OCI-LY3 (cell line): ENCODE results near the gene RNF17.

Experiments used
- H2AFZ ChIP-seq: fragments of 200-600, 300-600 bp; shearing (Covaris generic); 2 replicates; pipeline ENCODE4 v1.6.0; 2014; ENCODE audit warnings: antibody characterized with exemption, low read depth, low read length
- H3K27ac ChIP-seq: fragments of 200-600, 300-600 bp; sonication (generic); 2 replicates; pipeline ENCODE4 v1.5.1; 2014; ENCODE audit warnings: mild to moderate bottlenecking, low read length, moderate library complexity, mixed read lengths
- H3K27me3 ChIP-seq: fragments of 200-600, 300-600 bp; sonication (generic); 2 replicates; pipeline ENCODE4 v1.6.1; 2014; ENCODE audit warnings: low read depth, low read length, mixed read lengths
- H3K36me3 ChIP-seq: fragments of 200-600, 300-600 bp; sonication (generic); replicated peaks from 2 replicates; pipeline ENCODE3; 2014; ENCODE audit warnings: low read depth, low read length, mixed read lengths
- H3K4me1 ChIP-seq: fragments of 300-600, 200-600 bp; sonication (generic); 2 replicates; pipeline ENCODE4 v1.6.1; 2014; ENCODE audit warnings: low read length, mixed read lengths
- H3K4me2 ChIP-seq: fragments of 200-600, 300-600 bp; sonication (generic); 2 replicates; pipeline ENCODE4 v1.6.1; 2014; ENCODE audit warnings: low read length, mixed read lengths
- H3K4me3 ChIP-seq: fragments of 300-600, 200-600 bp; sonication (generic); 2 replicates; pipeline ENCODE4 v1.5.1; 2014; ENCODE audit warnings: antibody characterized with exemption, mild to moderate bottlenecking, low read length, moderate library complexity
- H3K79me2 ChIP-seq: fragments of 300-600, 200-600 bp; shearing (Covaris generic); 2 replicates; pipeline ENCODE4 v1.6.1; 2014; ENCODE audit warnings: mild to moderate bottlenecking, low read length, mixed read lengths
- H3K9ac ChIP-seq: fragments of 300-600, 200-600 bp; shearing (Covaris generic); 2 replicates; pipeline ENCODE4 v1.6.0; 2014; ENCODE audit warnings: mild to moderate bottlenecking, low read length, moderate library complexity
- H3K9me3 ChIP-seq: fragments of 200-600, 300-600 bp; shearing (Covaris generic); 2 replicates; pipeline ENCODE4 v1.6.1; 2014; ENCODE audit warnings: low read length, mixed read lengths; ENCODE audit not compliant: insufficient read depth
- H4K20me1 ChIP-seq: fragments of 200-600, 300-600 bp; sonication (generic); 2 replicates; pipeline ENCODE4 v1.6.1; 2016; ENCODE audit warnings: low read length, mixed read lengths; ENCODE audit not compliant: insufficient read depth
- EZH2phosphoT487 ChIP-seq: fragments of 200-600 bp; shearing (Covaris generic); IDR thresholded peaks from 2 replicates; pipeline ENCODE4 v1.6.1; 2018; ENCODE audit warnings: antibody characterized with exemption, mixed run types, low read depth
- TF ChIP-seq, protein P1 (sequence below): fragments of 200-600, 300-600 bp; sonication (generic); IDR thresholded peaks from 2 replicates; pipeline ENCODE4 v1.5.1; 2014; ENCODE audit warnings: antibody characterized with exemption, low read length, low read depth

The RNF17 gene

DNA sequence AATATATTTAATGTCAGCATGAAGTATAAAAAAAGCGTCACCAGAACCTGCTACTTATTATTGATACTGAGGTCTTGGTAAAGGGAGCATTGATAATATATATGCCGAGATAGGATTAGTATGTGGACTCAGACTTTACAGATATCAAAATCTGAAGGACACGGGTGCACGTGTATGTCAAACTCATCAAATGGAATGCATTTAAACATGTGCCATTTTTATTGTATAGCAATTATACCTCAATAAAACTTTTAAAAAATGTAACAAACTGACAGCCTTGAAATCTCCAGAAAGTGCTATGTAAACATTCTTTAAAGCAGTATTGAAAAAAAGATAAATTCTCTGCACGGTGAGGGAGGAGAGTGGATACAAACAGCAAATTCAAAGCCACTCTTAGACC is 157.9 kb downstream of the RNF17 start:
- H3K9ac ChIP-seq, result peak overlapping the region; percentile 85
- 0 out of 2 replicates have a peak, but pooled peaks cover 14% of the 10 kb centered on the region for H4K20me1 ChIP-seq
- H3K9me3 ChIP-seq, result no peaks in the 10 kb centered on the region
- H3K4me2 ChIP-seq, result peak overlapping the region; percentile 80
- no peak overlapping the region; the same call in 1 of the 2 replicates for H2AFZ ChIP-seq
- H3K27ac ChIP-seq, result no peak overlapping the region
- H3K79me2 ChIP-seq, result peaks cover 55% of the 10 kb centered on the region
- peaks cover 10% of the 10 kb centered on the region for H3K4me1 ChIP-seq
- no peaks in the 10 kb centered on the region for H3K36me3 ChIP-seq
- peak overlapping the region; percentile 84 for H3K4me3 ChIP-seq
- peaks cover 5% of the 10 kb centered on the region; the same call in 1 of the 2 replicates for H3K27me3 ChIP-seq
- TF ChIP-seq EZH2phosphoT487, result no peak
- TF ChIP-seq, protein P1, sequence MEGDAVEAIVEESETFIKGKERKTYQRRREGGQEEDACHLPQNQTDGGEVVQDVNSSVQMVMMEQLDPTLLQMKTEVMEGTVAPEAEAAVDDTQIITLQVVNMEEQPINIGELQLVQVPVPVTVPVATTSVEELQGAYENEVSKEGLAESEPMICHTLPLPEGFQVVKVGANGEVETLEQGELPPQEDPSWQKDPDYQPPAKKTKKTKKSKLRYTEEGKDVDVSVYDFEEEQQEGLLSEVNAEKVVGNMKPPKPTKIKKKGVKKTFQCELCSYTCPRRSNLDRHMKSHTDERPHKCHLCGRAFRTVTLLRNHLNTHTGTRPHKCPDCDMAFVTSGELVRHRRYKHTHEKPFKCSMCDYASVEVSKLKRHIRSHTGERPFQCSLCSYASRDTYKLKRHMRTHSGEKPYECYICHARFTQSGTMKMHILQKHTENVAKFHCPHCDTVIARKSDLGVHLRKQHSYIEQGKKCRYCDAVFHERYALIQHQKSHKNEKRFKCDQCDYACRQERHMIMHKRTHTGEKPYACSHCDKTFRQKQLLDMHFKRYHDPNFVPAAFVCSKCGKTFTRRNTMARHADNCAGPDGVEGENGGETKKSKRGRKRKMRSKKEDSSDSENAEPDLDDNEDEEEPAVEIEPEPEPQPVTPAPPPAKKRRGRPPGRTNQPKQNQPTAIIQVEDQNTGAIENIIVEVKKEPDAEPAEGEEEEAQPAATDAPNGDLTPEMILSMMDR, result no peak

DNA sequence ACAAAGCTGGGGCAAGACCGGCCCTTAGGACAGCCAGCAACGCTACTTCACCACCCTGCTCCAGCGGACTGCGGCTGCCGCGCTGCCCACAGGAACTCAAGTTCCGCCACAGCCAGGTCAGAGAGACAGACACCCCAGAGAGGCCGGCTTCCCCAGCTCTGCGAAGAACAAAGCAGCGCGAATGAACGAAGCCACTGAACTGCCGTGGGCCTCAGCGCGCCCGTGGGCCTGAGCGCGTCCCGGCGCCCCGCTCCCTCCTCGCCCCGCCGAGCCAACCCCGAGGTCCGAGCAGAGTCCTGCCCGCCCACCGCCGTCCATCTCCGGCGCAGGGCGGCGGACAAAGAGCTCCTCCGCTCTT is 158.4 kb downstream of the RNF17 start:
- Histone ChIP-seq H4K20me1 (0 out of 2 replicates have a peak, but pooled peaks cover 13% of the 10 kb centered on the region), H3K27ac (peak overlapping the region; percentile 88), H3K9me3 (no peaks in the 10 kb centered on the region), H3K27me3 (peaks cover 5% of the 10 kb centered on the region; the same call in 1 of the 2 replicates), H2AFZ (peak overlapping the region; percentile 70), H3K4me3 (peak overlapping the region; percentile 84), H3K9ac (peak overlapping the region; percentile 85), H3K79me2 (peaks cover 50% of the 10 kb centered on the region), H3K36me3 (no peaks in the 10 kb centered on the region), H3K4me2 (peak overlapping the region; percentile 80), H3K4me1 (peaks cover 13% of the 10 kb centered on the region)
- TF ChIP-seq, protein P1, result no peak

DNA sequence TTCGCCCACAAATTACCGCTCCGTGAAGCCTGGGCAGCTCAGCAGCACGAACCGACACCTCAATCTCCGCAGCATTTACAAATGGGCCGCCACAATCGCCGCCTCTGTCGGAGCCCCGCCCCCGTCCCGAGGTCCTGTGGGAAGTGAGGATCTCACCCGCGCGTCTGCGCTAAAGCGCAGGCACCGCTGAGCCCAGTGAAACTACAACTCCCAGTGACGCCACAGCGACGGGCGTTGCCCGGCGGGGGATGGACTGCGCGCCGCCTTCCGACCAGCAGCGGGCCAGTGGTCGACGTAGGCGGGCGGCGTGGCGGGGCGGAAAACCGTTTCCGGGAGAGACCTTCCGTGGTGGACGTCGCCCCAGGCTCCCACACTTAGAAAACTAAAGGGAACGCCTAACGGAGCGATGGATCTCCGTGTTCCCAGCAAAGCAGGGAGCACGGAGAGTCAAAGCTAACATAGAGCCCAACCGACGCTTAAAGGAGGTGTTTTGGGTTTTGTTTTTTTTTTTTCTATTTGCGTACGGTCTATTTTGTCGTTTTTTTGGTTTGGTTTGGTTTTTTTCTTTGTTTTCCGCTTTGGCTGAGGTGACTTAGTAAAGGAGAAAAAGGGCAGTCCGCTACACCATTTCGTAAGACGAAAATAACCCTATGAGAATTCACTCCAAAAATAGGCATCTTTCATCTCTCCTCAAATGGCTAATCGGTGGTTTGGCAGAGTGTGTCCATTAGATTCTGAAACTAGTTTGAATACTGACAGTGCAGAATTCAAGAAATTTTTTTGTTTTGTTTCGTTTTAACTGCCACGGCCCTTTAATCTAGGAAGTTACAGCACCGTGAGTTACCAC is 159.0 kb downstream of the RNF17 start:
- H3K9me3 ChIP-seq, result no peaks in the 10 kb centered on the region
- H3K27ac ChIP-seq, result peak overlapping the region; percentile 88
- peaks cover 15% of the 10 kb centered on the region for H3K4me1 ChIP-seq
- peak overlapping the region; percentile 70 for H2AFZ ChIP-seq
- H3K4me2 ChIP-seq, result peak overlapping the region; percentile 80
- TF ChIP-seq EZH2phosphoT487, result no peak
- TF ChIP-seq, protein P1, result no peak
- peaks cover 44% of the 10 kb centered on the region for H3K79me2 ChIP-seq
- H4K20me1 ChIP-seq, result 0 out of 2 replicates have a peak, but pooled peaks cover 8% of the 10 kb centered on the region
- H3K27me3 ChIP-seq, result peaks cover 5% of the 10 kb centered on the region; the same call in 1 of the 2 replicates
- no peaks in the 10 kb centered on the region for H3K36me3 ChIP-seq
- peak overlapping the region; percentile 85 for H3K9ac ChIP-seq
- peak overlapping the region; percentile 84 for H3K4me3 ChIP-seq
